Activated T-helper 17 cell treated with anti-CD3 and anti-CD28 coated beads, Interleukin-2, amount 50 U/mL, for 72 hours (primary cell): ENCODE results near the gene NRTN. TPM values are rescaled to one million over a fixed set of nuclear protein-coding genes. Genes with fewer than 3 reads are reported as not detected.
"Not testable (repeated sequence)": the region's sequence is repeated elsewhere in the genome, so short reads cannot be mapped to it uniquely, and the experiment has no call there.

Experiments
- ATAC-seq: fragments of 150-1000 bp; cut with Tn5 transposase; replicated peaks from 2 replicates; pipeline ENCODE4 v1.10.0; 2021; ENCODE audit warnings: mild to moderate bottlenecking, moderate library complexity
- H3K27ac Mint-ChIP-seq: one replicate; pipeline ENCODE4 v1.8.0; 2022; ENCODE audit warnings: mixed read lengths
- H3K27me3 Mint-ChIP-seq: one replicate; pipeline ENCODE4 v1.8.0; 2022; ENCODE audit warnings: mixed read lengths
- H3K36me3 Mint-ChIP-seq: one replicate; pipeline ENCODE4 v1.8.0; 2022; ENCODE audit warnings: low read depth, mild to moderate bottlenecking, mixed read lengths
- H3K4me1 Mint-ChIP-seq: one replicate; pipeline ENCODE4 v1.8.0; 2022; ENCODE audit warnings: mixed read lengths
- H3K4me3 Mint-ChIP-seq: one replicate; pipeline ENCODE4 v1.8.0; 2022; ENCODE audit warnings: mild to moderate bottlenecking, mixed read lengths
- H3K9me3 Mint-ChIP-seq: one replicate; pipeline ENCODE4 v1.8.0; 2022; ENCODE audit warnings: mixed read lengths
- total RNA-seq, 2 donors: library from RNA; stranded (reverse); gene quantifications; one replicate each; pipeline ENCODE4 v1.2.3, GENCODE V29; 2022

The NRTN gene
- total RNA-seq, 2 donors from 2014 or later: 0.32 to 0.52 TPM

DNA sequence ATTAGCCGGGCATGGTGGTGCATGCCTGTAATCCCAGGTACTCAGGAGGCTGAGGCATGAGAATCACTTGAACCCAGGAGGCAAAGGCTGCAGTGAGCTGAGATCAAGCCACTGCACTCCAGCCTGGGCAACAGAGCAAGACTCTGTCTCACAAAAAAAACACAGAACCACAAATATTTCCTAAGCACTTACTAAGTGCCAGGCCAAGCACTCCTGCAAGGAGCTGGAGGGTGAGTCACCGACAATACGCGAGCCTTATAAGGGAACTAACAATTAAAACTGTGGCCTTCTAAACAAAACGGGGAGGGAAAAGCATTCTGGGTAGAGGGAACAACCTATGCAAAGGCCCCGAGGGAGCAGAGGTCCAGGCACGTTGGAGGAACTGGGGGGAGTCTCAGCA, 69.6 kb downstream of the NRTN start:
- not testable (repeated sequence) for H3K4me1 Mint-ChIP-seq, ATAC-seq, H3K36me3 Mint-ChIP-seq, H3K27me3 Mint-ChIP-seq, H3K4me3 Mint-ChIP-seq, H3K9me3 Mint-ChIP-seq, H3K27ac Mint-ChIP-seq

DNA sequence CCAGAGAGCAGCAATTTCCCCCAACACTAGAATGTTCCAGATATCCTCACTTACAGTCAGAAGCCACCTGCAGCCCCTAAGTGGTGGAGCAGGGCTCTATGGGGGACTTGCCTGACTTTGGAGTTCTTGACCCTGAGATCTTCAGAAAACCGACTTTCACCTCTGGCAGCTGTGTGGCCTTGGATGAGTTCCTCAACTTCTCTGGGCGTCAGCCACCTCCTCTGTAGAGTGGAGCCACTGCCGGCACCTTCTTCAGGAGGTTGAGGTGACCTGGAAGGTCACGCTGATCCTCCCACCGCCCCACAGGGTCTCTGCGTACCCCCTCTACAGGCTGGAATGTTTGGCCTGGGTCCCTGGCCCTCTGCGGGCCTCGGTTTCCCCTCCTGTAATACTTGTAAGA, 72.6 kb downstream of the NRTN start:
- Mint-ChIP-seq H3K27me3 (peaks cover 4% of the 10 kb centered on the region), H3K4me3 (no peak overlapping the region), H3K4me1 (no peaks in the 10 kb centered on the region), H3K9me3 (no peaks in the 10 kb centered on the region), H3K36me3 (no peaks in the 10 kb centered on the region), H3K27ac (no peak overlapping the region)
- ATAC-seq: no peak

DNA sequence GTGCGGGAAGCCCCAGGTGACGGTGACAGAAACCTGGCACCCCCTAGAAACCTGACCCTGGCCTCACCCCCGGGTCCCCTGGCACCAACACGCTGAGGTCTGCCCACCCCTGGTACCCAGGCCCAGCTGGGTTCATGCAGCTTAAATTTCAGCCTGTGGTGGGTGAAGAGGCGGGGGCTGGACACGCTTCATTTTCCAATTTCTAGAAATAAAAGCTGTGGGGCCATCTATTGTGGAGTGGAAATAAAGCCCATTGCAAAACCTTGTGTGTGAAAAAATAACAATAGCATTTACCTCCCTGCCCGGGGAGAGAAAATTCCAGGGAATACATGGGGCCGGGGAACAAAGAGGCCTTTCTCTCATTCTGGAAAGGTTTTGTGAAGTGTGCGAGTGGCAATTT, 73.0 kb downstream of the NRTN start:
- Mint-ChIP-seq H3K27me3 (peaks cover 7% of the 10 kb centered on the region), H3K4me3 (no peak overlapping the region), H3K4me1 (no peaks in the 10 kb centered on the region), H3K9me3 (no peaks in the 10 kb centered on the region), H3K27ac (no peak overlapping the region), H3K36me3 (no peaks in the 10 kb centered on the region)
- no peak for ATAC-seq

Other genes starting within 250 kb of the NRTN start
- 1 to 10 TPM in 1 of 2 donors, under 1 TPM in 1; 0.48 to 2.4 TPM for gene TINCR, start 237.1 kb upstream of the NRTN start, total RNA-seq
- 100 to 1,000 TPM; 126 to 159 TPM for gene SAFB2, start 182.3 kb upstream of the NRTN start, total RNA-seq
- gene SAFB, start 182.0 kb upstream of the NRTN start, total RNA-seq: 100 to 1,000 TPM; 119 to 124 TPM
- 10 to 100 TPM; 29.5 to 38.7 TPM for gene MICOS13, start 124.6 kb upstream of the NRTN start, total RNA-seq
- gene HSD11B1L, start 124.0 kb upstream of the NRTN start, total RNA-seq: 1 to 10 TPM; 2.3 to 5.3 TPM
- gene RPL36, start 114.8 kb upstream of the NRTN start, total RNA-seq: 1,000 to 10,000 TPM in 1 of 2 donors, 100 to 1,000 TPM in 1; 860 to 1,029 TPM
- gene LONP1, start 84.9 kb upstream of the NRTN start, total RNA-seq: 100 to 1,000 TPM; 291 to 376 TPM
- not detected for gene CATSPERD, start 84.4 kb upstream of the NRTN start, total RNA-seq
- gene PRR22, start 20.3 kb upstream of the NRTN start, total RNA-seq: 1 to 10 TPM; 4.6 to 9.9 TPM
- gene DUS3L, start 13.9 kb upstream of the NRTN start, total RNA-seq: 10 to 100 TPM; 46.8 to 73.6 TPM
- not detected for gene FUT6, start 34.6 kb downstream of the NRTN start, total RNA-seq
- 1 to 10 TPM in 1 of 2 donors, not detected in 1; 1.4 TPM for gene FUT3, start 46.4 kb downstream of the NRTN start, total RNA-seq
- gene FUT5, start 65.5 kb downstream of the NRTN start, total RNA-seq: under 1 TPM in 1 of 2 donors, not detected in 1; 0.48 TPM
- 100 to 1,000 TPM; 162 to 249 TPM for gene NDUFA11, start 98.7 kb downstream of the NRTN start, total RNA-seq
- gene VMAC, start 99.8 kb downstream of the NRTN start, total RNA-seq: 1 to 10 TPM; 3.7 to 4.4 TPM
- gene CAPS, start 109.2 kb downstream of the NRTN start, total RNA-seq: 1 to 10 TPM; 3.8 to 5.1 TPM
- 100 to 1,000 TPM in 1 of 2 donors, 10 to 100 TPM in 1; 81.4 to 112 TPM for gene RANBP3, start 173.1 kb downstream of the NRTN start, total RNA-seq